ENCODE measurements around the gene FKBP4.

The FKBP4 gene

GRCh38 chr12:2776129-2776806 lies 18.5 kb upstream of the FKBP4 start:
- no peak for DNase-seq (ENCODE audit: low read depth in 2 of 2)

GRCh38 chr12:2779281-2779680 lies 15.5 kb upstream of the FKBP4 start:
- no peak for DNase-seq (ENCODE audit: low read depth in 2 of 2)

- DNase-seq (ENCODE audit: low read depth in 2 of 2), result peak; percentile 23 to 43
Observed at GRCh38 chr12:2783936-2784600, 10.7 kb upstream of the FKBP4 start.

GRCh38 chr12:2785017-2785416 lies 9.8 kb upstream of the FKBP4 start:
- DNase-seq (ENCODE audit: low read depth in 2 of 2), result no peak

GRCh38 chr12:2791089-2791488 lies 3.7 kb upstream of the FKBP4 start:
- no peak for DNase-seq (ENCODE audit: low read depth in 2 of 2)

GRCh38 chr12:2792671-2793500 lies 1.9 kb upstream of the FKBP4 start:
- DNase-seq (ENCODE audit: low read depth in 2 of 2), result no peak

GRCh38 chr12:2793561-2793960 lies 1.2 kb upstream of the FKBP4 start:
- no peak for DNase-seq (ENCODE audit: low read depth in 2 of 2)

GRCh38 chr12:2794191-2794735 lies 507 bp upstream of the FKBP4 start:
- DNase-seq (ENCODE audit: low read depth in 2 of 2), result peak in 1 of 2 donors; percentile 11

- peak; percentile 53 to 61 for DNase-seq (ENCODE audit: low read depth in 2 of 2)
Observed at GRCh38 chr12:2795291-2796186, 769 bp downstream of the FKBP4 start.

- no peak for DNase-seq (ENCODE audit: low read depth in 2 of 2)
Observed at GRCh38 chr12:2796187-2796666, 1.5 kb downstream of the FKBP4 start.

GRCh38 chr12:2797721-2798418 lies 3.1 kb downstream of the FKBP4 start:
- no peak for DNase-seq (ENCODE audit: low read depth in 2 of 2)

GRCh38 chr12:2800046-2800570 lies 5.3 kb downstream of the FKBP4 start:
- DNase-seq (ENCODE audit: low read depth in 2 of 2), result no peak

- DNase-seq (ENCODE audit: low read depth in 2 of 2), result no peak
Observed at GRCh38 chr12:2801044-2801783, 6.4 kb downstream of the FKBP4 start.

GRCh38 chr12:2803635-2804392 lies 9.0 kb downstream of the FKBP4 start:
- DNase-seq (ENCODE audit: low read depth in 2 of 2), result no peak

GRCh38 chr12:2804393-2805142 lies 9.8 kb downstream of the FKBP4 start:
- no peak for DNase-seq (ENCODE audit: low read depth in 2 of 2)

GRCh38 chr12:2805143-2805520 lies 10.4 kb downstream of the FKBP4 start:
- DNase-seq (ENCODE audit: low read depth in 2 of 2), result no peak

GRCh38 chr12:2806700-2807099 lies 11.9 kb downstream of the FKBP4 start:
- DNase-seq (ENCODE audit: low read depth in 2 of 2), result no peak

GRCh38 chr12:2811801-2812200 lies 17.0 kb downstream of the FKBP4 start:
- DNase-seq (ENCODE audit: low read depth in 2 of 2), result no peak
